Left lung (tissue), 10 donors: Measurements from ENCODE around the gene PDHX. TPM values are rescaled to one million over a fixed set of nuclear protein-coding genes. Genes with fewer than 3 reads are reported as not detected.
A peak's percentile ranks its signal among the peaks of the same experiment; 100 is the strongest.

Source experiments
- ATAC-seq: fragments of 200-7000 bp; cut with Tn5 transposase; one replicate; pipeline ENCODE4 v1.9.1; 2020; ENCODE audit warnings: moderate library complexity
- DNase-seq, 4 donors: peaks; one replicate each; pipeline ENCODE4 v3.0.0-alpha.2; 2013 to 2020
- H3K27ac ChIP-seq, 2 donors: fragments of 200-600 bp; sonication (generic) in 1 of 2; one replicate each; pipeline versions ENCODE4 v1.5.0 to v1.8.0; 2020 to 2021
- H3K27me3 ChIP-seq, 2 donors: fragments of 200-600 bp; sonication (generic) in 1 of 2; one replicate each; pipeline versions ENCODE4 v1.5.0 to v1.8.0; 2020 to 2021
- H3K36me3 ChIP-seq, 2 donors: fragments of 200-600 bp; sonication (generic) in 1 of 2; one replicate each; pipeline versions ENCODE4 v1.5.0 to v1.8.0; 2020 to 2021
- H3K4me1 ChIP-seq, 2 donors: fragments of 200-600 bp; one replicate each; pipeline ENCODE4 v1.8.0; 2021
- H3K4me3 ChIP-seq, 2 donors: fragments of 200-600 bp; sonication (generic) in 1 of 2; one replicate each; pipeline versions ENCODE4 v1.5.0 to v1.8.0; 2020 to 2021; ENCODE audit warnings: mild to moderate bottlenecking in 1 of 2
- H3K9me3 ChIP-seq, 2 donors: fragments of 200-600 bp; sonication (generic) in 1 of 2; one replicate each; pipeline versions ENCODE4 v1.5.0 to v1.8.0; 2020 to 2021
- intact Hi-C, 2 donors: fragments of 100-400 bp; cut with DNase I; formaldehyde crosslinking; loops; one replicate each; pipeline versions ENCODE4 v1.11.2 to v1.14.2; 2022
- polyA plus RNA-seq, 6 donors: library from polyadenylated mRNA; unstranded; fragments of 120-200 nt; gene quantifications; one replicate each; pipeline ENCODE4 v1.2.1, GENCODE V29; 2013; ENCODE audit not compliant: insufficient read length in 6 of 6
- total RNA-seq, 2 donors: library from RNA; stranded (reverse); fragmentation: NEBNext Ultra II Directional; extraction: Animal tissue kit (Norgen Biotek cat#: 25700); gene quantifications; one replicate each; pipeline ENCODE4 v1.2.1, GENCODE V29; 2021
- TF ChIP-seq, protein P1 (sequence below), 2 donors: fragments of 200-600 bp; sonication (generic) in 1 of 2; IDR thresholded peaks; one replicate each; pipeline versions ENCODE4 v1.5.0 to v1.8.0; 2021; ENCODE audit warnings: antibody characterized with exemption in 2 of 2
- donor health status: DM: no; HTN: yes; CAD: no.
- donor health status: DM: no; HTN: no; CAD: no.

The PDHX gene
- total and polyA plus RNA-seq, 8 donors: 31.8 to 41.7 (median 35.0) TPM

DNA sequence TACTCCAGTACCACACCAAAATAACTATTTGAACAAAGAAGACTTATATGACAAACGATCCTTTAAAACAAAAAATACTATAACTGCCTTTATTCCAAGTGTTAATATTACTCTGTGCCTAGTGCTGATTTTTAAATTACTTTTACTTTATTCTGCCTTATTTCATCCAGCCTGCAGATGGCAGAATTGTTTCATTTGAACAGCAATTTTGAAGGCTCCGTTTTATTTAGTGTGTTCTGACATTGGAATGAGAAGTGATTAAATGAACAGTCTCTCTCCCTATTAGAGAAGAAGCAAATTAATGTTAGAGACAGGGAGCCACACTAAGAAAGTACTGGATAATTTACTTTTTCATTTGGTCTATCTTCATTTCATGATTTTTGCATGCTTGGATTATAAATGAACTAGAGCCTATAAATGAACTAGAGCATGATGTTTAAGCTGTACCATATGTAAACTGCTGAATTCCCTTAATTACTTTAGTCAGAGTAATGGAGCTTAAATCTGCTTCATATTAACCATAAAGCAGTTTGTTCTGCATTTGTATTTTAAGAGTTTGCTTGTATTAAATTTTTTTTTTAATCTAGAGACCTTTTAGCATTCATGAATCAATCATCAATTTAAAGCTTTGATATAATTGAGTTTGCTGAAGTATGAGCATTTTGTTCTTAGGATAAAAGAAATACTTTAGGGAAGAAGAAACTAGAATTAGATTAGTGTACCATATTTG lies 9.8 kb downstream of the PDHX start:
- H3K36me3 ChIP-seq: no peaks in the 10 kb centered on the region
- DNase-seq: peak in 2 of 4 donors; percentile 53 to 63
- H3K27me3 ChIP-seq: no peaks in the 10 kb centered on the region
- TF ChIP-seq, protein P1, sequence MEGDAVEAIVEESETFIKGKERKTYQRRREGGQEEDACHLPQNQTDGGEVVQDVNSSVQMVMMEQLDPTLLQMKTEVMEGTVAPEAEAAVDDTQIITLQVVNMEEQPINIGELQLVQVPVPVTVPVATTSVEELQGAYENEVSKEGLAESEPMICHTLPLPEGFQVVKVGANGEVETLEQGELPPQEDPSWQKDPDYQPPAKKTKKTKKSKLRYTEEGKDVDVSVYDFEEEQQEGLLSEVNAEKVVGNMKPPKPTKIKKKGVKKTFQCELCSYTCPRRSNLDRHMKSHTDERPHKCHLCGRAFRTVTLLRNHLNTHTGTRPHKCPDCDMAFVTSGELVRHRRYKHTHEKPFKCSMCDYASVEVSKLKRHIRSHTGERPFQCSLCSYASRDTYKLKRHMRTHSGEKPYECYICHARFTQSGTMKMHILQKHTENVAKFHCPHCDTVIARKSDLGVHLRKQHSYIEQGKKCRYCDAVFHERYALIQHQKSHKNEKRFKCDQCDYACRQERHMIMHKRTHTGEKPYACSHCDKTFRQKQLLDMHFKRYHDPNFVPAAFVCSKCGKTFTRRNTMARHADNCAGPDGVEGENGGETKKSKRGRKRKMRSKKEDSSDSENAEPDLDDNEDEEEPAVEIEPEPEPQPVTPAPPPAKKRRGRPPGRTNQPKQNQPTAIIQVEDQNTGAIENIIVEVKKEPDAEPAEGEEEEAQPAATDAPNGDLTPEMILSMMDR (IDR thresholded peaks at IDR 0.05): peak; percentile 51 to 61
- H3K4me3 ChIP-seq: no peak overlapping the region
- peak; percentile 85 for ATAC-seq
- intact Hi-C loops: loop anchor here in 1 of 2 donors (10.0 kb wide), 1 partner anchor 469 kb away; no protein-coding TSS in a partner anchor
- H3K9me3 ChIP-seq: no peaks in the 10 kb centered on the region
- H3K27ac ChIP-seq: peak overlapping the region in 1 of 2 donors; percentile 21
- peaks cover 10 to 58% of the 10 kb centered on the region in 2 donors for H3K4me1 ChIP-seq

DNA sequence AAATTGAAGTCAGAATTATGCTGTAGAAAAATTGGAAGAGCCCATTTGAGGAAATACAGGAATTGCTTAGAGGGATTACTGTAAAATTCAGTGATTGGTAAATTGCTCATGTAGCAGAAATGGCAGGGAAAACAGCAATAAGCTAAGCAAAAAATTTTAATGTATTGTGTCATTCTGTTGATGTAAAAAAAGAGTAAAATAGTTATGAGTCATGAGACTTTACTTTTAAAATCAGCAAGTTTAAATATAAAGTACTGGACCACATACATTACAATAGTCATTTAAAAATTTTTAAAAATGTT lies 10.4 kb downstream of the PDHX start:
- H3K4me3 ChIP-seq: no peak overlapping the region
- H3K27ac ChIP-seq: peak overlapping the region in 1 of 2 donors; percentile 21
- H3K27me3 ChIP-seq: no peaks in the 10 kb centered on the region
- DNase-seq (no peak), ATAC-seq (no peak)
- peaks cover 10 to 58% of the 10 kb centered on the region in 2 donors for H3K4me1 ChIP-seq
- H3K9me3 ChIP-seq: no peaks in the 10 kb centered on the region
- intact Hi-C loops: loop anchor here in 1 of 2 donors (10.0 kb wide), 1 partner anchor 468 kb away; no protein-coding TSS in a partner anchor
- TF ChIP-seq, protein P1 (IDR thresholded peaks at IDR 0.05): no peak
- H3K36me3 ChIP-seq: no peaks in the 10 kb centered on the region

DNA sequence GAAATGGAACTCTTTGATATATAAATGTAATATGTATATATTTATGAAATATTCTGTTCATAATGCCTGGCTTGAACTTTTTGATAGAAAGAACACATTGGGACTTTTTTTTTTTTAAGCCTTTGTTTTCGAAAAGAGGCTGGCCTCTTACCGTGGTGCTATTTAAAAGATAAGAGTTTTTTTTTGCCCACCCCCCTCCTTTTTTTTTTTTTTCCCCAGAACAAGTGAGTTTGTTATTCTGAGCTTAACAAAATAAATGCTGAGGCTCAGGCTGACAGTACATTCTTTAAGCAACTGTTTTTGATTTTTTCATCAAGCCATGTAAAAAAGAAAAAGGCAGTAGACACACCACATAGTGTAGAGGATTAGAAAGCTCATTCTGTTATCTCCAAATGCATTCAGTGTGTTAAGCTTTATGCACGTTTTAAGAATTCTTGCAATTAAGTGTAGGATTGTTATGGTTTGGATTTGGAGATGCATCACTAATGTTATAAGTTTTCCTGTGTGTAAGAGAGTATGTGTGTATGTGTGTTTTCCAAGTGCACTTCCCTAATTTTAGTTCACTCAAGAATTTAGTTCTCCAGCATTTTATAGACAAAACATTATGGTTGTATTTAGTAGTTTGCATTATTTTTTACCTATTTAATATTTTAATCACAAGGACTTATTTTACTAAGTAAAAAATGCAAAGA lies 12.0 kb downstream of the PDHX start:
- TF ChIP-seq, protein P1 (IDR thresholded peaks at IDR 0.05): no peak
- ATAC-seq: no peak
- H3K27ac ChIP-seq: no peak overlapping the region
- intact Hi-C loops: loop anchor here in 1 of 2 donors (10.0 kb wide), 1 partner anchor 466 kb away; no protein-coding TSS in a partner anchor
- no peaks in the 10 kb centered on the region for H3K9me3 ChIP-seq
- H3K4me3 ChIP-seq: no peak overlapping the region
- H3K36me3 ChIP-seq: peaks cover 0 to 13% of the 10 kb centered on the region in 2 donors
- H3K27me3 ChIP-seq: no peaks in the 10 kb centered on the region
- H3K4me1 ChIP-seq: peaks cover 10 to 55% of the 10 kb centered on the region in 2 donors
- DNase-seq: no peak

DNA sequence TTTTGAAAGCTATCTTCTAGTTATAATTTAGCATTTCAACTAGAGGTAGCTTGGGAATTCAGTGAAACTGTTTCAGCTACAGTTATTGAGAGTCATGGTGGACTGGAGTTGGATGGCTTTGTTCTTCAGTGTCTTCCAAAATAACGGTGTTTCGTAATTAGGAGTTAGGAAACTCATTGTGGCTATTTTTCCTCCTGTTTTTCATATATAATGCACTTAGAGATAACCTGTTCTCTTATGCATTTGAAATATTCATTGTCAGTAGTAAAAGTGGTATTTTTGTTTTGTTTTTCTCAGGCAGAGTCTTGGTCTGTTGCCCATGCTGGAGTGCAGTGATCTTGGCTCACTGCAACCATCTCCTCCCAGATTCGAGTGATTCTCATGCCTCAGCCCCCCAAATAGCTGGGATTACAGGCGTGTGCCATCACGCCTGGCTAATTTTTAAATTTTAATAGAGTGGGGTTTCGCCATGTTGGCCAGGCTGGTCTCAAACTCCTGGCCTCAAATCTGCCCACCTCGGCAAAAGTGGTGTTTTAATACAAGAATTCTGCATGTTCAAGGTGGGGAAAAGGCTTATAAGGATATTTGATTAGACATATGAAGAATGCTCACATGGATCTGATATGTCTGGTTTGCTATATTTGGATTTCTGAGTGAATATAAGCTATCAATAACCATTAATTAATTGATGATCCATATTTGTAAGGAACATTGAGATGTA lies 12.7 kb downstream of the PDHX start:
- ATAC-seq (no peak), DNase-seq (no peak)
- Histone ChIP-seq H3K4me3 (no peak overlapping the region), H3K27ac (no peak overlapping the region), H3K27me3 (no peaks in the 10 kb centered on the region), H3K36me3 (peaks cover 0 to 15% of the 10 kb centered on the region in 2 donors), H3K9me3 (no peaks in the 10 kb centered on the region), H3K4me1 (peaks cover 10 to 48% of the 10 kb centered on the region in 2 donors)
- intact Hi-C loops: loop anchor here in 1 of 2 donors (10.0 kb wide), 1 partner anchor 466 kb away; no protein-coding TSS in a partner anchor
- TF ChIP-seq, protein P1 (IDR thresholded peaks at IDR 0.05): no peak
